Esophagus squamous epithelium (tissue), 4 donors: ENCODE data around the gene SLC1A2.

ENCODE experiments used
- POLR2A ChIP-seq, 4 donors: fragments of 450-650 bp; IDR thresholded peaks; one replicate each; pipeline ENCODE4 v1.6.1; 2017; ENCODE audit warnings: antibody characterized with exemption in 4 of 4, mild to moderate bottlenecking in 4 of 4, moderate library complexity in 3 of 4
- TF ChIP-seq, protein P1 (sequence below), 6 experiments: fragments of 450-650 bp in 4 of 6; fragments of 200-600 bp in 2 of 6; sonication (generic) in 2 of 6; IDR thresholded peaks; one replicate each; pipeline ENCODE4 v1.5.1; 2016 to 2019; ENCODE audit warnings: antibody characterized with exemption in 6 of 6, mild to moderate bottlenecking in 4 of 6, moderate library complexity in 4 of 6

DNA sequence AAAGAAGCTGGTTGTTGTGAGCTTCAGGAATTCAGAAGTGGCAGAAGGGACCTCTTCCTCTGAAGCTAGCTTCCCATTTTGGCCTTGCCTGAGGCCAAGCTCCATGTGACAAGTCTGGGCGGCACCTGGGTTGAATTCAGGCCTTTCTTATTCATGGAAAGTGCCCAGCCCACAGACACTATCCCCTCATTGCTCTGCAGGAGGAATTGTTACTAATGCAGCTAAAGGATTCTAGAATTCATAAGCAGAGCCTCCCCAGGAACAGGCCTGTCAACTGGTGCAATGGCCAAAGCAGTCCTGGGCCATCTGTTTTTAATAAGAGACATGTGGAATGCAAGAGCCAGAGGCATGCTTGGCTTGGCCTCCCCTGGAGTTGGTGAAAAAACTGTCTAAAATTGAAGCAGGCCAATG, 71.4 kb downstream of the SLC1A2 start:
- TF ChIP-seq, protein P1, sequence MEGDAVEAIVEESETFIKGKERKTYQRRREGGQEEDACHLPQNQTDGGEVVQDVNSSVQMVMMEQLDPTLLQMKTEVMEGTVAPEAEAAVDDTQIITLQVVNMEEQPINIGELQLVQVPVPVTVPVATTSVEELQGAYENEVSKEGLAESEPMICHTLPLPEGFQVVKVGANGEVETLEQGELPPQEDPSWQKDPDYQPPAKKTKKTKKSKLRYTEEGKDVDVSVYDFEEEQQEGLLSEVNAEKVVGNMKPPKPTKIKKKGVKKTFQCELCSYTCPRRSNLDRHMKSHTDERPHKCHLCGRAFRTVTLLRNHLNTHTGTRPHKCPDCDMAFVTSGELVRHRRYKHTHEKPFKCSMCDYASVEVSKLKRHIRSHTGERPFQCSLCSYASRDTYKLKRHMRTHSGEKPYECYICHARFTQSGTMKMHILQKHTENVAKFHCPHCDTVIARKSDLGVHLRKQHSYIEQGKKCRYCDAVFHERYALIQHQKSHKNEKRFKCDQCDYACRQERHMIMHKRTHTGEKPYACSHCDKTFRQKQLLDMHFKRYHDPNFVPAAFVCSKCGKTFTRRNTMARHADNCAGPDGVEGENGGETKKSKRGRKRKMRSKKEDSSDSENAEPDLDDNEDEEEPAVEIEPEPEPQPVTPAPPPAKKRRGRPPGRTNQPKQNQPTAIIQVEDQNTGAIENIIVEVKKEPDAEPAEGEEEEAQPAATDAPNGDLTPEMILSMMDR (IDR thresholded peaks at IDR 0.05), result no peak
- no peak for TF ChIP-seq POLR2A (IDR thresholded peaks at IDR 0.05)
